Measurements from ENCODE around the gene MAP3K4. TPM values are rescaled to one million over a fixed set of nuclear protein-coding genes. Genes with fewer than 3 reads are reported as not detected.

The MAP3K4 gene
- total and polyA plus RNA-seq, 7 donors = 4.6 to 79.2 (median 22.7) TPM

GRCh38 chr6:161013695-161014094 lies 22.1 kb downstream of the MAP3K4 start:
- Histone ChIP-seq H3K27me3 (no peaks in the 10 kb centered on the region), H3K4me1 (peaks cover 0 to 40% (median 37%) of the 10 kb centered on the region in 4 donors), H3K36me3 (no peaks in the 10 kb centered on the region), H3K9me3 (no peaks in the 10 kb centered on the region), H3K4me3 (no peak overlapping the region), H3K27ac (no peak overlapping the region)
- TF ChIP-seq EP300 (IDR thresholded peaks at IDR 0.05) (no peak), POLR2A (IDR thresholded peaks at IDR 0.05) (no peak), CTCF (IDR thresholded peaks at IDR 0.05) (no peak), POLR2AphosphoS5 (IDR thresholded peaks at IDR 0.05) (no peak)
- intact Hi-C loops (cut with DNase I) = no loop called here
- 89 to 94% methylated on average over 4 of the region's 4 CpGs for WGBS, 2 donors
- DNase-seq = no peak

GRCh38 chr6:161017766-161018564 lies 26.4 kb downstream of the MAP3K4 start:
- no peaks in the 10 kb centered on the region for H3K27me3 ChIP-seq
- TF ChIP-seq POLR2AphosphoS5 (IDR thresholded peaks at IDR 0.05) (no peak), POLR2A (IDR thresholded peaks at IDR 0.05) (no peak), EP300 (IDR thresholded peaks at IDR 0.05) (no peak), CTCF (IDR thresholded peaks at IDR 0.05) (no peak)
- DNase-seq = no peak
- H3K4me3 ChIP-seq = no peak overlapping the region
- no peaks in the 10 kb centered on the region for H3K36me3 ChIP-seq
- intact Hi-C loops (cut with DNase I) = no loop called here
- 85 to 93% methylated on average over 5 of the region's 5 CpGs for WGBS, 2 donors
- H3K4me1 ChIP-seq = peaks cover 0 to 14% (median 9%) of the 10 kb centered on the region in 4 donors
- no peaks in the 10 kb centered on the region for H3K9me3 ChIP-seq
- no peak overlapping the region for H3K27ac ChIP-seq

DNA sequence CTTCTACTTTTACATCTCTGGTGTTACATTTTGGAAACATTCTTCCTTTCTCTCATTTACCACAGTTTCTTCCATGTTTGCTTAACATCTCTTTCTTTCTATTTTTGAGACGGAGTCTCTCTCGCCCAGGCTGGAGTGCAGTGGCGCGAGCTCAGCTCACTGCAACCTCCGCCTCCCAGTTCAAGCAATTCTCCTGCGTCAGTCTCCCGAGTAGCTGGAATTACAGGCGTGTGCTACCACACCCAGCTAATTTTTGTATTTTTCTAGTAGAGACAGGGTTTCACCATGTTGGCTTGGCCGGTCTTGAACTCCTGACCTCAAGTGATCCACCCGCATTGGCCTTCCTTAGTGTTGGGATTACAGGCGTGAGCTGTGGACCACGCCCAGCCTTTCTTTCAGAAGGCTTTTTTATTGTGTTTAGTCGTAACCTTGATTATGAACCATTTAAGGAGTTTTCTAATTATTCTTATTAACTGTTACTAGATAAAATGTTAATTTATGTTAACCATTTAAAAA lies 27.8 kb downstream of the MAP3K4 start:
- no peak for DNase-seq
- Histone ChIP-seq H3K27me3 (no peaks in the 10 kb centered on the region), H3K4me3 (no peak overlapping the region), H3K36me3 (no peaks in the 10 kb centered on the region), H3K27ac (no peak overlapping the region), H3K9me3 (no peaks in the 10 kb centered on the region), H3K4me1 (peaks cover 0 to 6% (median 2%) of the 10 kb centered on the region in 4 donors)
- intact Hi-C loops (cut with DNase I) = no loop called here
- no peak for TF ChIP-seq EP300 (IDR thresholded peaks at IDR 0.05)
- TF ChIP-seq POLR2AphosphoS5 (IDR thresholded peaks at IDR 0.05) = no peak
- no peak for TF ChIP-seq POLR2A (IDR thresholded peaks at IDR 0.05)
- TF ChIP-seq CTCF (IDR thresholded peaks at IDR 0.05) = no peak
- 69 to 89% methylated on average over 13 of the region's 13 CpGs for WGBS, 2 donors

- H3K9me3 ChIP-seq = no peaks in the 10 kb centered on the region
- intact Hi-C loops (cut with DNase I) = no loop called here
- DNase-seq = no peak
- H3K27me3 ChIP-seq = no peaks in the 10 kb centered on the region
- no peak overlapping the region for H3K27ac ChIP-seq
- TF ChIP-seq CTCF (IDR thresholded peaks at IDR 0.05) = no peak
- peaks cover 0 to 6% (median 2%) of the 10 kb centered on the region in 4 donors for H3K4me1 ChIP-seq
- H3K4me3 ChIP-seq = no peak overlapping the region
- no peaks in the 10 kb centered on the region for H3K36me3 ChIP-seq
Observed at GRCh38 chr6:161021543-161021942, 30.0 kb downstream of the MAP3K4 start.

All from sigmoid colon (tissue), 7 donors.